Measurements from ENCODE around the gene AK2.
A peak's percentile ranks its signal among the peaks of the same experiment; 100 is the strongest.
"Not testable (repeated sequence)": the region's sequence is repeated elsewhere in the genome, so short reads cannot be mapped to it uniquely, and the experiment has no call there.

Gene AK2

DNA sequence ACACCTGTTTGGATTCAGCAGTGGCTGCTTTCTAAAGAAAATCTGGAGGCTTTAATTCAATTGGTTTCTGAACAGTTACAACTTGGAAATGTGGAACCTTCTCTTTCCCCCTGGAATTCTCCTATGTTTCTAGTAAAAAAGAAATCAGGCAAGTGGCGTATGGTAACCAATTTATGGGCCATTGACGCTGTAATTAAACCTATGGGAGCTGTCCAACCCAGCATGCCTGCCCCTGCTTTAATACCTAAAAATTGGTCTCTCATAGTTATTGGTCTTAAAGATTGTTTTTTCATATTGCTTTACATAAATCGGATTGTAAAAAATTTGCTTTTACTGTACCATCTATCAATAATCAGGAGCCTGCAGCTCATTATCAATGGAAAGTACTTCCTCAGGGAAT lies 29.8 kb upstream of the AK2 start:
- H3K27me3 ChIP-seq (ENCODE audit: insufficient read depth, poor library complexity, severe bottlenecking); H3K4me3 ChIP-seq (replicated peaks; ENCODE audit: insufficient read depth, low read length); H3K27ac ChIP-seq (replicated peaks); DNase-seq (ENCODE audit: low read depth in 1 of 2, low spot score in 1 of 2): not testable (repeated sequence)
- TF ChIP-seq REST (IDR thresholded peaks at IDR 0.05; ENCODE audit: insufficient replicate concordance, low read depth): peak; percentile 32

DNA sequence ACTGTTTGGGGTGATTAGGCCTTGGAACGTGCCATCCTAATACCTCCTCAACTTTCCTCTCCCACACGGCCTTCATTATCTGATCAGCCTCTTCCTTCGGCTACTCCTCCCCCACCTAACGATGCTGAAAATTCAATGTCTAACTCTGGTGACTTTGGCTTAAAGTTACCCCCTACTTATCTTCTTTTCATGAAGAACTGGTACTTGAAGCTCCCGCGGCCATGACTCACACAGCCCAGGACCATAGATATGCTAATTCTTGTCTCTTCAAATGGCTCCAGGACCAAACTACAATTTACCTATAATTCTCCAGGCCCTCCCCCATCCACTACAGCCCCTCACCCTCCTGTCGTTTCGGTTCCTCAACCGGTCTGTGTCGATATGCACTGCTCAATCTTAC lies 28.6 kb upstream of the AK2 start:
- no peak overlapping the region for H3K4me3 ChIP-seq (replicated peaks; ENCODE audit: insufficient read depth, low read length)
- DNase-seq (ENCODE audit: low read depth in 1 of 2, low spot score in 1 of 2): no peak
- no peak for TF ChIP-seq REST (IDR thresholded peaks at IDR 0.05; ENCODE audit: insufficient replicate concordance, low read depth)
- no peak for TF ChIP-seq GABPA (IDR thresholded peaks at IDR 0.05; ENCODE audit: low read depth)
- no peak for TF ChIP-seq SPI1 (IDR thresholded peaks at IDR 0.05; ENCODE audit: borderline replicate concordance, low read depth)
- no peak for TF ChIP-seq POLR2AphosphoS5 (IDR thresholded peaks at IDR 0.05; ENCODE audit: low read depth)
- no peak for TF ChIP-seq CTCF (IDR thresholded peaks at IDR 0.05; ENCODE audit: insufficient read depth, low read length)
- no peak overlapping the region for H3K27ac ChIP-seq (replicated peaks)
- no peaks in the 10 kb centered on the region for H3K27me3 ChIP-seq (ENCODE audit: insufficient read depth, poor library complexity, severe bottlenecking)

- DNase-seq (ENCODE audit: low read depth in 1 of 2, low spot score in 1 of 2); H3K4me3 ChIP-seq (replicated peaks; ENCODE audit: insufficient read depth, low read length); H3K27me3 ChIP-seq (ENCODE audit: insufficient read depth, poor library complexity, severe bottlenecking); H3K27ac ChIP-seq (replicated peaks): not testable (repeated sequence)
These were observed 27.6 kb upstream of the AK2 start for GRCh38 chr1:33064284-33064683.

- Histone ChIP-seq H3K27me3 (ENCODE audit: insufficient read depth, poor library complexity, severe bottlenecking) (no peaks in the 10 kb centered on the region), H3K27ac (replicated peaks) (no peak overlapping the region), H3K4me3 (replicated peaks; ENCODE audit: insufficient read depth, low read length) (no peak overlapping the region)
- no peak for DNase-seq (ENCODE audit: low read depth in 1 of 2, low spot score in 1 of 2)
- TF ChIP-seq CTCF (IDR thresholded peaks at IDR 0.05; ENCODE audit: insufficient read depth, low read length) (no peak), REST (IDR thresholded peaks at IDR 0.05; ENCODE audit: insufficient replicate concordance, low read depth) (no peak), SPI1 (IDR thresholded peaks at IDR 0.05; ENCODE audit: borderline replicate concordance, low read depth) (no peak), GABPA (IDR thresholded peaks at IDR 0.05; ENCODE audit: low read depth) (no peak), POLR2AphosphoS5 (IDR thresholded peaks at IDR 0.05; ENCODE audit: low read depth) (no peak)
These were observed 25.2 kb upstream of the AK2 start for GRCh38 chr1:33061834-33062233.

Measured in HL-60 (cell line).